RWPE2 (cell line): ENCODE results near the gene EID3.

Experiments
- ATAC-seq: fragments of 200-7000 bp; cut with Tn5 transposase; 3 replicates; pipeline ENCODE4 v1.9.1; 2021; ENCODE audit warnings: low read depth
- DNase-seq: peaks from one replicate; pipeline ENCODE4 v3.0.0-alpha.2; 2020; ENCODE audit warnings: low spot score
- H3K27ac ChIP-seq: fragments of 450-650 bp; 2 replicates; pipeline ENCODE4 v1.5.1; 2017; ENCODE audit warnings: mild to moderate bottlenecking; ENCODE audit not compliant: poor library complexity, severe bottlenecking
- H3K27me3 ChIP-seq: fragments of 250-450 bp; sonication (Bioruptor Pico); 2 replicates; pipeline ENCODE4 v1.5.1; 2021; ENCODE audit warnings: mild to moderate bottlenecking, moderate library complexity; ENCODE audit not compliant: insufficient read depth, poor library complexity, severe bottlenecking
- H3K36me3 ChIP-seq: fragments of 250-450 bp; sonication (Bioruptor Pico); 2 replicates; pipeline ENCODE4 v1.5.1; 2020; ENCODE audit warnings: low read depth, mild to moderate bottlenecking, moderate library complexity
- H3K4me1 ChIP-seq: fragments of 250-450 bp; sonication (Bioruptor Pico); 2 replicates; pipeline ENCODE4 v1.5.1; 2021; ENCODE audit warnings: mild to moderate bottlenecking, moderate library complexity; ENCODE audit not compliant: insufficient read depth, poor library complexity, severe bottlenecking
- H3K4me3 ChIP-seq: fragments of 250-450 bp; sonication (Bioruptor Pico); 2 replicates; pipeline ENCODE4 v1.5.1; 2021; ENCODE audit warnings: mild to moderate bottlenecking, moderate library complexity; ENCODE audit not compliant: severe bottlenecking
- H3K9me3 ChIP-seq: fragments of 250-450 bp; sonication (Bioruptor Pico); 2 replicates; pipeline ENCODE4 v1.5.1; 2021; ENCODE audit warnings: mild to moderate bottlenecking, moderate library complexity; ENCODE audit not compliant: severe bottlenecking
- TF ChIP-seq, protein P1 (sequence below): fragments of 450-650 bp; IDR thresholded peaks from one replicate; pipeline ENCODE4 v1.5.1; 2017; ENCODE audit warnings: mild to moderate bottlenecking, moderate library complexity; ENCODE audit not compliant: poor library complexity, severe bottlenecking

The EID3 gene

DNA sequence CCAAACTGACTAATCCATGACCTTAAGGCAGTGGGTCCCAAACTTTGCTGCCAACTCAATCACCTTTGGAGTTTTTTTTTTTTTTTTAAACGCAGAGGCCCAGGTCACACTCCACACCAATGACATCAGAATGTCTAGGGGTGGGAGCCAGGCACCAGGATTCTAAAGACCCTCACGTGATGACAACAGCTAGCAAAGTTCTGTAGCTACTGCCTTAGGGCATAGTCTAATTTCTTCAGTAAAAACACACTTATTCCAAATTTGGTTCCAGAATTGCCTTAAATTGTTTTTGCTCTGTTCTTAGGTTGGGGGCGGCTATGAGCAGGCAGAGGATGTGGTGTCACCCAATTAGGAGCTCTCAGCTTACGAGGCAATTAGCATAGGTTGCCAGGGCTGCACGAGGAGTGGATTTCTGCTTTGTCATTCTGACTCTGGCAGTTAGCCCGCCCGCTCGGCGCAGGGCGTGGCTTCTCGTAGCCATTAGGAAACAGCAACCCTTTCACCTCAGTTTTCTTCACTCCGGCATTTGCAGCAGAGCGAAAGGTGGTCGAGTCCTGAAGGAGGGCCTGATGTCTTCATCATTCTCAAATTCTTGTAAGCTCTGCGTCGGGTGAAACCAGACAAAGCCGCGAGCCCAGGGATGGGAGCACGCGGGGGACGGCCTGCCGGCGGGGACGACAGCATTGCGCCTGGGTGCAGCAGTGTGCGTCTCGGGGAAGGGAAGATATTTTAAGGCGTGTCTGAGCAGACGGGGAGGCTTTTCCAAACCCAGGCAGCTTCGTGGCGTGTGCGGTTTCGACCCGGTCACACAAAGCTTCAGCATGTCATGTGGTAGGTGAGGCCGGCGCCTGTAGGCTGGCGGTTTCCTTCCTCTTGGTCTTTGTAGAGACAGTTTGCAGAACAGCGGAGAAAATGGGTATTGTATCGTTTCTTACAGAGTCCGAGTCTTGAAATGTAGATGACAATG, 16.7 kb upstream of the EID3 start:
- DNase-seq (peak; percentile 91), ATAC-seq (peak; percentile 73)
- Histone ChIP-seq H3K36me3 (peaks cover 39% of the 10 kb centered on the region), H3K9me3 (no peaks in the 10 kb centered on the region), H3K4me1 (peaks cover 18% of the 10 kb centered on the region), H3K27me3 (no peaks in the 10 kb centered on the region), H3K4me3 (peak overlapping the region; percentile 68), H3K27ac (peak overlapping the region; percentile 97)
- TF ChIP-seq, protein P1, sequence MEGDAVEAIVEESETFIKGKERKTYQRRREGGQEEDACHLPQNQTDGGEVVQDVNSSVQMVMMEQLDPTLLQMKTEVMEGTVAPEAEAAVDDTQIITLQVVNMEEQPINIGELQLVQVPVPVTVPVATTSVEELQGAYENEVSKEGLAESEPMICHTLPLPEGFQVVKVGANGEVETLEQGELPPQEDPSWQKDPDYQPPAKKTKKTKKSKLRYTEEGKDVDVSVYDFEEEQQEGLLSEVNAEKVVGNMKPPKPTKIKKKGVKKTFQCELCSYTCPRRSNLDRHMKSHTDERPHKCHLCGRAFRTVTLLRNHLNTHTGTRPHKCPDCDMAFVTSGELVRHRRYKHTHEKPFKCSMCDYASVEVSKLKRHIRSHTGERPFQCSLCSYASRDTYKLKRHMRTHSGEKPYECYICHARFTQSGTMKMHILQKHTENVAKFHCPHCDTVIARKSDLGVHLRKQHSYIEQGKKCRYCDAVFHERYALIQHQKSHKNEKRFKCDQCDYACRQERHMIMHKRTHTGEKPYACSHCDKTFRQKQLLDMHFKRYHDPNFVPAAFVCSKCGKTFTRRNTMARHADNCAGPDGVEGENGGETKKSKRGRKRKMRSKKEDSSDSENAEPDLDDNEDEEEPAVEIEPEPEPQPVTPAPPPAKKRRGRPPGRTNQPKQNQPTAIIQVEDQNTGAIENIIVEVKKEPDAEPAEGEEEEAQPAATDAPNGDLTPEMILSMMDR = no peak

DNA sequence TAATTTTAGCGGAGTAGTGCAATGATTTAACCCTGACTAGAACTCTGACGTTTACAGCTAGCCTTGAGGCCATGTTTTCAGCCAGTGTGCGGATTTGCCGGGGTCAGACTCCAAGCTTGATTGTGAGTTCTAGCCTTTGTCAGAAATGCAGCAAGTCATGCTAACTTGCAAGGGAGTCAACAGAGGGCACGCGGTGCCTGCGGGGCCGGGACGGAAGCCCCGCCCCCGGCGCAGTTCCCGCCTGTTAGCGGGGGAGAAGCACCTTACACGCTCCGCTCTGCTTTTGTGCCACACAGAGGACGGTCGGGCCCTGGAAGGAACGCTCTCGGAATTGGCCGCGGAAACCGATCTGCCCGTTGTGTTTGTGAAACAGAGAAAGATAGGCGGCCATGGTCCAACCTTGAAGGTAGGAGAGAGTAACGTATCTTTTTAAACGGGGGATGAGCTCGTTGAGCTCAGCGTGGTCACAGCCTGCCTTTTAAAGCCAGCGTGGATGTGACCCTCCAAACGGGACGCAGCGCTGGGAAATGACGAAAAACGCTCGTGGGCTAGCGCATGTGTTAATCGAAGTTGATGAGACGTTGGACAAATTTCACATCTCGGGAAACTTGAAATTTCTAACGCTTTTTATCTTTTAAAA, 14.8 kb upstream of the EID3 start:
- ATAC-seq (peak; percentile 62), DNase-seq (peak; percentile 80)
- peak overlapping the region; percentile 97 for H3K27ac ChIP-seq
- H3K4me3 ChIP-seq = peak overlapping the region; percentile 68
- H3K9me3 ChIP-seq = no peaks in the 10 kb centered on the region
- H3K36me3 ChIP-seq = peaks cover 58% of the 10 kb centered on the region
- no peaks in the 10 kb centered on the region for H3K27me3 ChIP-seq
- peaks cover 21% of the 10 kb centered on the region for H3K4me1 ChIP-seq
- TF ChIP-seq, protein P1 = no peak

DNA sequence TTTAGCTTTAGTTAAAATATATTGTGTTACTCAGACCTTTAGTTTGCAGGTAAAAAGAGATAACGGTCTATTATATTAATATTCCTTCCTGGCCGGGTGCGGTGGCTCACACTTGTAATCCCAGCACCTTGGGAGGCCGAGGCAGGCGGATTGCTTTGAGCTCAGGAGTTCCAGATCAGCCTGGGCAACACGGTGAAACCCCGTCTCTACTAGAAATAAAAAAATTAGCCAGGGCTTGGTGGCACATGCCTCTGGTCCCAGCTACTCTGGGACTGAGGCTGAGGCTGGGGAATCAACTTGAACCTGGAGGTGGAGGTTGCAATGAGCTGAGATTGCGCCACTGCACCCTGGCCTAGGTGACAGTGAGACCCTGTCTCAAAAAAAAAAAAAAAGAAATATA, 13.2 kb upstream of the EID3 start:
- Histone ChIP-seq H3K36me3 (peaks cover 69% of the 10 kb centered on the region), H3K4me3 (no peak overlapping the region), H3K9me3 (no peaks in the 10 kb centered on the region), H3K4me1 (peaks cover 16% of the 10 kb centered on the region), H3K27me3 (no peaks in the 10 kb centered on the region), H3K27ac (no peak overlapping the region)
- ATAC-seq (no peak), DNase-seq (no peak)
- TF ChIP-seq, protein P1 = no peak

DNA sequence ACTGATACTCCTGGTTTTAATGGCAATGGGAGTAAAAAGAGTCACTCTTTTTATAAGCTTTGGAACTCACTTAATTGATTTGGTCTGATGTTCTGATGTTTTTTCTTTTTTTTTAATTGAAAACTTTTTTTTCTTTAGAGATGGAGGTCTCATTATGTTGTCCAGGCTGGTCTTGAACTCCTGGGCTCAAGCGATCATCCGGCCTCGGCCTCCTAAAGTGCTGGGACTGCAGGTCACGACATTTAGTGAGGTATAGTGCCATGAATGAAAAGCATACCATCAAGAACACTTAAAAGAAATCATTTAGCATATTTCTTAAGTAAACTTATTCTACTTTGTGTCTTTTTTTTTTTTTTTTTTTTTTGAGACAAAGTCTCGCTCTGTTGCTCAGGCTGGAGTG, 12.7 kb upstream of the EID3 start:
- Histone ChIP-seq H3K36me3 (peaks cover 75% of the 10 kb centered on the region), H3K4me3 (no peak overlapping the region), H3K27ac (no peak overlapping the region), H3K27me3 (no peaks in the 10 kb centered on the region), H3K9me3 (no peaks in the 10 kb centered on the region), H3K4me1 (peaks cover 10% of the 10 kb centered on the region)
- TF ChIP-seq, protein P1 = no peak
- no peak for DNase-seq
- ATAC-seq = no peak
